ENCODE measurements around the gene CLMN. TPM values are rescaled to one million over a fixed set of nuclear protein-coding genes. Genes with fewer than 3 reads are reported as not detected.
A peak's percentile ranks its signal among the peaks of the same experiment; 100 is the strongest.

CLMN gene
- total and polyA plus RNA-seq, 8 donors = 17.4 to 78.1 (median 59.8) TPM

- no peak for ATAC-seq
- WGBS, 2 donors = 87 to 90% methylated on average over 11 of the region's 11 CpGs
- no peak overlapping the region for H3K4me3 ChIP-seq
- intact Hi-C loops (cut with DNase I) = no loop called here
- H3K4me1 ChIP-seq = peaks cover 23 to 46% (median 45%) of the 10 kb centered on the region in 3 donors
- no peaks in the 10 kb centered on the region for H3K27me3 ChIP-seq
- no peaks in the 10 kb centered on the region for H3K9me3 ChIP-seq
- TF ChIP-seq CTCF (IDR thresholded peaks at IDR 0.05) = no peak
- H3K27ac ChIP-seq = no peak overlapping the region
- DNase-seq = peak in 1 of 6 donors; percentile 47
- no peaks in the 10 kb centered on the region for H3K36me3 ChIP-seq
- FAIRE-seq = no peak
Measured at GRCh38 chr14:95237958-95238340, 81.8 kb downstream of the CLMN start.

GRCh38 chr14:95237121-95237957, 82.4 kb downstream of the CLMN start:
- intact Hi-C loops (cut with DNase I) = no loop called here
- TF ChIP-seq CTCF (IDR thresholded peaks at IDR 0.05) = no peak
- DNase-seq = peak in 1 of 6 donors; percentile 39
- Histone ChIP-seq H3K27ac (no peak overlapping the region), H3K27me3 (no peaks in the 10 kb centered on the region), H3K36me3 (no peaks in the 10 kb centered on the region), H3K4me1 (peaks cover 27 to 51% (median 48%) of the 10 kb centered on the region in 3 donors), H3K9me3 (no peaks in the 10 kb centered on the region), H3K4me3 (no peak overlapping the region)
- FAIRE-seq = no peak
- 78 to 80% methylated on average over 17 of the region's 17 CpGs for WGBS, 2 donors
- no peak for ATAC-seq

- intact Hi-C loops (cut with DNase I) = no loop called here
- peaks cover 30 to 51% (median 50%) of the 10 kb centered on the region in 3 donors for H3K4me1 ChIP-seq
- no peak for FAIRE-seq
- no peak overlapping the region for H3K27ac ChIP-seq
- H3K27me3 ChIP-seq = no peaks in the 10 kb centered on the region
- WGBS, 2 donors = 73 to 75% methylated on average over 12 of the region's 12 CpGs
- no peak overlapping the region for H3K4me3 ChIP-seq
- no peak for TF ChIP-seq CTCF (IDR thresholded peaks at IDR 0.05)
- H3K36me3 ChIP-seq = no peaks in the 10 kb centered on the region
- ATAC-seq = no peak
- H3K9me3 ChIP-seq = no peaks in the 10 kb centered on the region
- DNase-seq = peak in 1 of 6 donors; percentile 46
Measured at GRCh38 chr14:95236221-95236620, 83.5 kb downstream of the CLMN start.

- Histone ChIP-seq H3K4me3 (no peak overlapping the region), H3K9me3 (no peaks in the 10 kb centered on the region), H3K36me3 (no peaks in the 10 kb centered on the region), H3K4me1 (peaks cover 26 to 46% (median 46%) of the 10 kb centered on the region in 3 donors), H3K27ac (no peak overlapping the region), H3K27me3 (no peaks in the 10 kb centered on the region)
- intact Hi-C loops (cut with DNase I) = no loop called here
- TF ChIP-seq CTCF (IDR thresholded peaks at IDR 0.05) = no peak
- no peak for ATAC-seq
- WGBS, 2 donors = 96 to 97% methylated on average over 14 of the region's 14 CpGs
- DNase-seq = peak in 1 of 6 donors; percentile 53
- no peak for FAIRE-seq
Measured at GRCh38 chr14:95235767-95236166, 83.9 kb downstream of the CLMN start.

GRCh38 chr14:95235351-95235750, 84.4 kb downstream of the CLMN start:
- WGBS, 2 donors = 91 to 93% methylated on average over 4 of the region's 4 CpGs
- Histone ChIP-seq H3K9me3 (no peaks in the 10 kb centered on the region), H3K4me3 (no peak overlapping the region), H3K36me3 (no peaks in the 10 kb centered on the region), H3K27me3 (no peaks in the 10 kb centered on the region), H3K4me1 (peaks cover 26 to 46% (median 41%) of the 10 kb centered on the region in 3 donors), H3K27ac (no peak overlapping the region)
- FAIRE-seq = no peak
- intact Hi-C loops (cut with DNase I) = no loop called here
- DNase-seq = no peak
- TF ChIP-seq CTCF (IDR thresholded peaks at IDR 0.05) = no peak
- ATAC-seq = no peak
